GM23248 (cell line): ENCODE results near the gene CFAP251.

Experiments used
- EZH2 ChIP-seq: fragments of 200-600 bp; sonication (generic); IDR thresholded peaks from 2 replicates; pipeline ENCODE4 v1.6.1; 2018; ENCODE audit warnings: antibody characterized with exemption, mild to moderate bottlenecking; ENCODE audit not compliant: insufficient read depth, poor library complexity, severe bottlenecking
- EZH2phosphoT487 ChIP-seq: fragments of 200-600 bp; sonication (generic); IDR thresholded peaks from 2 replicates; pipeline ENCODE4 v1.6.1; 2018; ENCODE audit warnings: antibody characterized with exemption, moderate library complexity, mild to moderate bottlenecking, low read depth; ENCODE audit not compliant: insufficient read depth

DNA sequence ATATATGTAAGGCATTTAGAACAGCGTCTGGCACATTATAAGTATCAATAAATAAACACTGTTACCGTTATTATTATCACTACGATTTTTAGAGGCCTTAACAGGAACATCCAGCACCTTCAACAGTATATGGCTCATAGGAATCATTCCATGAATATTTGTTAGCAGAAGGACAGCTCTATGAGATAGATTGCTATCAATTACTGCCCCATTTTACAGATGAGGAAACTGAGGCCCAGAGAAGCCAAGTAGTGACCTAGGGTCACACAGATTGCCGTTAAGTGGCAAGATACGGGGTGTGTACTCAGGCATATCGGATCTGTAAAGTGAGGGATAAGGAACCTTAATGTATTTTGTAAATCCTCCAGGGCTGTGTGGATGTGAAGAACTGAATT is 30.3 kb upstream of the CFAP251 start:
- TF ChIP-seq EZH2 (no peak), EZH2phosphoT487 (no peak)
